SK-N-SH (cell line): ENCODE results near the gene ADAMTSL5. TPM values are rescaled to one million over a fixed set of nuclear protein-coding genes. Genes with fewer than 3 reads are reported as not detected.

Source experiments
- CTCF ChIA-PET: fragments of 300-600, 350-600 bp; formaldehyde crosslinking; extraction: SDS; loops from one replicate; lab custom pipeline; 2021; lab: Yijun Ruan, JAX
- POLR2A ChIA-PET: fragments of 350-600 bp; sonication (Branson Sonifier 250); formaldehyde crosslinking; extraction: SDS; loops from one replicate; lab custom pipeline; 2020; ENCODE audit warnings: antibody characterized with exemption, inconsistent platforms; lab: Yijun Ruan, JAX
- DNase-seq: peaks from one replicate; pipeline ENCODE4 v3.0.0; 2012
- H2AFZ ChIP-seq: fragments of 200-600 bp; sonication (generic); 2 replicates; pipeline ENCODE4 v1.8.1; 2016; ENCODE audit warnings: antibody characterized with exemption, mild to moderate bottlenecking, low read depth
- H3F3A ChIP-seq: fragments of 200-600 bp; sonication (generic); replicated peaks from 2 replicates; pipeline ENCODE3; 2016; ENCODE audit warnings: antibody characterized with exemption, mild to moderate bottlenecking; ENCODE audit not compliant: insufficient read depth
- H3K27ac ChIP-seq, 2 experiments: fragments of 200-500 bp in 1 of 2; fragments of 200-600 bp in 1 of 2; sonication (Bioruptor generic) in 1 of 2; sonication (generic), shearing (Covaris generic) in 1 of 2; 2 replicates each; pipeline versions ENCODE4 v1.5.1 to v1.6.1; 2014 to 2016; ENCODE audit warnings: low read depth in 2 of 2, inconsistent platforms in 1 of 2, low read length in 1 of 2, mild to moderate bottlenecking in 1 of 2, mixed read lengths in 1 of 2
- H3K27me3 ChIP-seq: fragments of 200-600 bp; sonication (generic), shearing (Covaris generic); 2 replicates; pipeline ENCODE4 v1.6.1; 2016; ENCODE audit warnings: mixed run types; ENCODE audit not compliant: insufficient read depth
- H3K36me3 ChIP-seq, 2 experiments: fragments of 200-500 bp in 1 of 2; fragments of 200-600 bp in 1 of 2; sonication (Bioruptor generic) in 1 of 2; sonication (generic) in 1 of 2; replicated peaks in 1 of 2; 2 replicates each; pipeline versions ENCODE3 to v1.5.1; 2014 to 2016; ENCODE audit warnings: low read length in 1 of 2, mild to moderate bottlenecking in 1 of 2; ENCODE audit not compliant: insufficient read depth in 2 of 2, control insufficient read depth in 1 of 2
- H3K4me1 ChIP-seq, 2 experiments: fragments of 200-500 bp in 1 of 2; fragments of 200-600 bp in 1 of 2; sonication (Bioruptor generic) in 1 of 2; sonication (generic), shearing (Covaris generic) in 1 of 2; 2 replicates each; pipeline versions ENCODE4 v1.5.1 to v1.6.1; 2014 to 2016; ENCODE audit warnings: low read depth in 1 of 2, low read length in 1 of 2, mixed run types in 1 of 2; ENCODE audit not compliant: insufficient read depth in 2 of 2, control insufficient read depth in 1 of 2
- H3K4me2 ChIP-seq: fragments of 200-600 bp; sonication (generic), shearing (Covaris generic); 2 replicates; pipeline ENCODE4 v1.6.1; 2017; ENCODE audit warnings: mixed run types
- H3K4me3 ChIP-seq, 2 experiments: fragments of 200-500 bp in 1 of 2; fragments of 200-600 bp in 1 of 2; sonication (Bioruptor generic) in 1 of 2; sonication (generic), shearing (Covaris generic) in 1 of 2; 2 replicates each; pipeline versions ENCODE4 v1.5.1 to v1.8.1; 2014 to 2016; ENCODE audit warnings: low read depth in 2 of 2, inconsistent platforms in 1 of 2, low read length in 1 of 2, mild to moderate bottlenecking in 1 of 2, mixed read lengths in 1 of 2, moderate library complexity in 1 of 2
- H3K79me2 ChIP-seq: fragments of 200-600 bp; sonication (generic); 2 replicates; pipeline ENCODE4 v1.8.1; 2017; ENCODE audit warnings: mild to moderate bottlenecking; ENCODE audit not compliant: insufficient read depth
- H3K9ac ChIP-seq: fragments of 200-600 bp; sonication (generic); 2 replicates; pipeline ENCODE4 v1.6.1; 2017; ENCODE audit warnings: mixed run types
- H3K9me2 ChIP-seq: fragments of 200-600 bp; sonication (generic); 2 replicates; pipeline ENCODE4 v1.6.1; 2017; ENCODE audit warnings: mixed run types
- H3K9me3 ChIP-seq: fragments of 200-600 bp; sonication (generic); 2 replicates; pipeline ENCODE4 v1.6.1; 2017; ENCODE audit warnings: mixed run types, mild to moderate bottlenecking, moderate library complexity
- H4K20me1 ChIP-seq: fragments of 200-600 bp; sonication (generic); 2 replicates; pipeline ENCODE4 v1.6.1; 2017; ENCODE audit warnings: mild to moderate bottlenecking, mixed run types; ENCODE audit not compliant: insufficient read depth
- CHD2 ChIP-seq: fragments of 150-350 bp; IDR thresholded peaks from 2 replicates; pipeline ENCODE4 v1.6.1; 2018; ENCODE audit warnings: low read length; ENCODE audit not compliant: partially characterized antibody
- CTCF ChIP-seq: fragments of 200-600 bp; sonication (generic); IDR thresholded peaks from 2 replicates; pipeline ENCODE4 v1.6.1; 2017; ENCODE audit warnings: antibody characterized with exemption, mild to moderate bottlenecking, moderate library complexity
- ELF1 ChIP-seq: IDR thresholded peaks from 2 replicates; pipeline ENCODE4 v1.4.0; 2012
- FOSL2 ChIP-seq: IDR thresholded peaks from 2 replicates; pipeline ENCODE4 v1.4.0; 2012; ENCODE audit warnings: low read depth, mild to moderate bottlenecking, moderate library complexity, borderline replicate concordance
- GABPA ChIP-seq: IDR thresholded peaks from 2 replicates; pipeline ENCODE4 v1.4.0; 2012; ENCODE audit warnings: low read depth, mild to moderate bottlenecking
- JUND ChIP-seq: IDR thresholded peaks from 2 replicates; pipeline ENCODE4 v1.4.0; 2012
- MAX ChIP-seq: IDR thresholded peaks from 2 replicates; pipeline ENCODE4 v1.4.0; 2012; ENCODE audit warnings: low read depth
- MEF2A ChIP-seq: IDR thresholded peaks from 2 replicates; pipeline ENCODE4 v1.4.0; 2012; ENCODE audit warnings: low read depth, borderline replicate concordance
- MXI1 ChIP-seq: IDR thresholded peaks from 2 replicates; pipeline ENCODE4 v1.6.1; 2012; ENCODE audit warnings: mild to moderate bottlenecking, low read depth, low read length, improper control_type of control experiment
- NFIC ChIP-seq: IDR thresholded peaks from 2 replicates; pipeline ENCODE4 v1.4.0; 2012; ENCODE audit warnings: borderline replicate concordance
- PBX3 ChIP-seq: IDR thresholded peaks from 2 replicates; pipeline ENCODE4; 2012
- POLR2AphosphoS5 ChIP-seq: IDR thresholded peaks from 2 replicates; pipeline ENCODE4 v1.6.1; 2012; ENCODE audit warnings: low read depth, low read length
- RXRA ChIP-seq: IDR thresholded peaks from 2 replicates; pipeline ENCODE4 v1.4.0; 2012; ENCODE audit warnings: low read depth, mild to moderate bottlenecking, borderline replicate concordance
- SIN3A ChIP-seq: IDR thresholded peaks from 2 replicates; pipeline ENCODE4 v1.6.1; 2012; ENCODE audit warnings: low read depth, mild to moderate bottlenecking, low read length, moderate library complexity, borderline replicate concordance
- SMC3 ChIP-seq: IDR thresholded peaks from 2 replicates; pipeline ENCODE4 v1.6.1; 2012; ENCODE audit warnings: low read depth, low read length, improper control_type of control experiment
- TAF1 ChIP-seq: IDR thresholded peaks from 2 replicates; pipeline ENCODE4 v1.6.1; 2012; ENCODE audit warnings: low read depth, mild to moderate bottlenecking, low read length, moderate library complexity, borderline replicate concordance
- TCF12 ChIP-seq: IDR thresholded peaks from 2 replicates; pipeline ENCODE4 v1.4.0; 2012
- TEAD4 ChIP-seq: IDR thresholded peaks from 2 replicates; pipeline ENCODE4 v1.4.0; 2012; ENCODE audit warnings: mild to moderate bottlenecking, borderline replicate concordance; ENCODE audit not compliant: insufficient read depth
- USF2 ChIP-seq: fragments of 150-350 bp; IDR thresholded peaks from 2 replicates; pipeline ENCODE4 v1.6.1; 2017; ENCODE audit warnings: antibody characterized with exemption, low read length, low read depth, borderline replicate concordance
- ZBTB33 ChIP-seq: IDR thresholded peaks from 2 replicates; pipeline ENCODE4 v1.4.0; 2012; ENCODE audit warnings: low read depth, borderline replicate concordance
- WGBS: methylation state at CpG from one replicate; pipeline ENCODE4 v1.1.6; 2017; ENCODE audit warnings: low lambda C conversion rate; 5-methylcytosine and 5-hydroxymethylcytosine counted together
- polyA plus RNA-seq, 3 experiments: library from polyadenylated mRNA; depleted of rRNA; stranded (reverse); fragments of >200 nt; gene quantifications; 2 replicates each; pipeline ENCODE4 v1.2.3, GENCODE V29; 2012

ADAMTSL5 gene
- polyA plus RNA-seq, 1 of the 3 experiments (the other 2 are of a cell fraction) = 5.7 TPM

- ChIA-PET POLR2A (no interaction called here), CTCF (interaction anchor here (1.9 to 3.7 kb wide), 2 partner anchors 11 to 54 kb away, joined by 6 to 23 read pairs; no protein-coding TSS in a partner anchor)
- H3K79me2 ChIP-seq = no peaks in the 10 kb centered on the region
- WGBS = 75% methylated on average over 7 of the region's 10 CpGs
- H3K4me3 ChIP-seq = no peak overlapping the region
- H4K20me1 ChIP-seq = no peaks in the 10 kb centered on the region
- H3K27ac ChIP-seq = no peak overlapping the region
- no peak overlapping the region for H3K9ac ChIP-seq
- H3K9me3 ChIP-seq = no peaks in the 10 kb centered on the region
- H3K4me1 ChIP-seq = peaks cover 5 to 18% of the 10 kb centered on the region in 2 experiments; a peak in 2 of 4 replicates
- no peaks in the 10 kb centered on the region for H3K9me2 ChIP-seq
- no peaks in the 10 kb centered on the region for H3K36me3 ChIP-seq
- no peaks in the 10 kb centered on the region for H3K27me3 ChIP-seq
- no peak overlapping the region for H2AFZ ChIP-seq
- H3K4me2 ChIP-seq = no peak overlapping the region
- H3F3A ChIP-seq = no peaks in the 10 kb centered on the region
- no peak for DNase-seq
- TF ChIP-seq ZBTB33 (no peak), CTCF (no peak), TEAD4 (no peak), CHD2 (no peak), NFIC (no peak), TCF12 (no peak), GABPA (no peak), MXI1 (no peak), POLR2AphosphoS5 (no peak), MAX (no peak), USF2 (no peak), SMC3 (no peak), ELF1 (no peak), PBX3 (no peak), SIN3A (no peak), RXRA (no peak), JUND (no peak), MEF2A (no peak), TAF1 (no peak), FOSL2 (no peak; the same call in 1 of the 2 replicates)
- TF ChIP-seq, all 33 proteins: peak for 0
These were observed 20.3 kb downstream of the ADAMTSL5 start for GRCh38 chr19:1492474-1493006.
